IMR-90 (cell line): ENCODE results near the gene CPN1. TPM values are rescaled to one million over a fixed set of nuclear protein-coding genes. Genes with fewer than 3 reads are reported as not detected.

Experiments
- ATAC-seq: fragments of 200-7000 bp; cut with Tn5 transposase; 2 replicates; pipeline ENCODE4 v1.9.1; 2020; ENCODE audit warnings: low read depth, mild to moderate bottlenecking, moderate library complexity
- BruUV-seq: library from RNA; stranded (reverse); fragments of 400-500 nt; replicated peaks from 2 replicates; lab custom pipeline; 2021; lab: Mats Ljungman, UMichigan
- CTCF ChIA-PET: fragments of 300-600 bp; formaldehyde crosslinking; extraction: SDS; loops from one replicate; lab custom pipeline; 2021; ENCODE audit warnings: antibody characterized with exemption; lab: Yijun Ruan, JAX
- POLR2A ChIA-PET: fragments of 300-600 bp; sonication (Branson Sonifier 250); formaldehyde crosslinking; loops from one replicate; lab custom pipeline; 2022; ENCODE audit warnings: antibody characterized with exemption; ENCODE audit not compliant: unreplicated experiment; lab: Charles Lee
- DNase-seq: peaks from one replicate; pipeline ENCODE4 v3.0.0; 2013
- H2AFZ ChIP-seq: replicated peaks from 2 replicates; pipeline ENCODE3; 2013; ENCODE audit warnings: low read length, mild to moderate bottlenecking; ENCODE audit not compliant: poor library complexity
- H2AK5ac ChIP-seq: 2 replicates; pipeline ENCODE4 v1.6.1; 2013; ENCODE audit warnings: low read depth, low read length, inconsistent platforms
- H2AK9ac ChIP-seq: replicated peaks from 2 replicates; pipeline ENCODE3; 2013; ENCODE audit warnings: mild to moderate bottlenecking, low read depth, low read length, moderate library complexity; ENCODE audit not compliant: poor library complexity
- H2BK120ac ChIP-seq: 2 replicates; pipeline ENCODE4 v1.6.1; 2013; ENCODE audit warnings: low read depth, low read length, inconsistent platforms
- H2BK15ac ChIP-seq: 3 replicates; pipeline ENCODE4 v1.6.1; 2013; ENCODE audit warnings: low read depth, low read length, inconsistent platforms
- H2BK20ac ChIP-seq: 2 replicates; pipeline ENCODE4 v1.6.1; 2013; ENCODE audit warnings: low read depth, mild to moderate bottlenecking, inconsistent platforms, low read length, moderate library complexity
- H2BK5ac ChIP-seq: 2 replicates; pipeline ENCODE4 v1.6.1; 2013; ENCODE audit warnings: mild to moderate bottlenecking, low read depth, low read length, inconsistent platforms; ENCODE audit not compliant: poor library complexity, severe bottlenecking
- H3K14ac ChIP-seq: replicated peaks from 2 replicates; pipeline ENCODE4 v1.6.1; 2013; ENCODE audit warnings: low read depth, low read length, inconsistent platforms
- H3K18ac ChIP-seq: 2 replicates; pipeline ENCODE4 v1.6.1; 2013; ENCODE audit warnings: low read depth, low read length, control low read depth
- H3K23ac ChIP-seq: 2 replicates; pipeline ENCODE4 v1.6.1; 2013; ENCODE audit warnings: low read depth, low read length, inconsistent platforms
- H3K27ac ChIP-seq: 2 replicates; pipeline ENCODE4 v1.5.1; 2013; ENCODE audit warnings: mild to moderate bottlenecking, control low read depth, low read length; ENCODE audit not compliant: insufficient read depth
- H3K27me3 ChIP-seq: 2 replicates; pipeline ENCODE4 v1.6.1; 2013; ENCODE audit warnings: low read length; ENCODE audit not compliant: control insufficient read depth, insufficient read depth
- H3K36me3 ChIP-seq: 2 replicates; pipeline ENCODE4 v1.6.1; 2013; ENCODE audit warnings: low read length, mixed read lengths; ENCODE audit not compliant: control insufficient read depth, insufficient read depth
- H3K4ac ChIP-seq: 2 replicates; pipeline ENCODE4 v1.6.1; 2013; ENCODE audit warnings: low read depth, low read length, inconsistent platforms
- H3K4me1 ChIP-seq: 2 replicates; pipeline ENCODE4 v1.6.1; 2013; ENCODE audit warnings: low read length, mixed read lengths; ENCODE audit not compliant: control insufficient read depth, insufficient read depth
- H3K4me2 ChIP-seq: 2 replicates; pipeline ENCODE4 v1.6.1; 2013; ENCODE audit warnings: low read depth, mild to moderate bottlenecking, control low read depth, low read length, moderate library complexity
- H3K4me3 ChIP-seq: 2 replicates; pipeline ENCODE4 v1.5.1; 2013; ENCODE audit warnings: low read depth, mild to moderate bottlenecking, control low read depth, low read length, moderate library complexity; ENCODE audit not compliant: insufficient read depth
- H3K56ac ChIP-seq: 2 replicates; pipeline ENCODE4 v1.6.1; 2013; ENCODE audit warnings: low read length, inconsistent platforms; ENCODE audit not compliant: insufficient read depth; ENCODE audit errors: extremely low read depth
- H3K79me1 ChIP-seq, 2 experiments: 2 replicates each; pipeline ENCODE4 v1.6.1; 2013; ENCODE audit warnings: low read length in 2 of 2, inconsistent platforms in 1 of 2, low read depth in 1 of 2
- H3K9ac ChIP-seq: 2 replicates; pipeline ENCODE4 v1.6.1; 2013; ENCODE audit warnings: low read depth, low read length, control low read depth
- H3K9me1 ChIP-seq: 2 replicates; pipeline ENCODE4 v1.6.1; 2013; ENCODE audit warnings: low read length, inconsistent platforms; ENCODE audit not compliant: insufficient read depth
- H3K9me3 ChIP-seq: 2 replicates; pipeline ENCODE4 v1.6.1; 2013; ENCODE audit warnings: low read length; ENCODE audit not compliant: control insufficient read depth, insufficient read depth
- H4K20me1 ChIP-seq: 2 replicates; pipeline ENCODE4 v1.6.1; 2013; ENCODE audit warnings: low read length, inconsistent platforms; ENCODE audit not compliant: insufficient read depth
- H4K5ac ChIP-seq: 2 replicates; pipeline ENCODE4 v1.6.1; 2013; ENCODE audit warnings: mild to moderate bottlenecking, low read depth, low read length, control low read depth
- H4K8ac ChIP-seq, 2 experiments: 2 replicates each; pipeline ENCODE4 v1.6.1; 2013; ENCODE audit warnings: low read depth in 2 of 2, low read length in 2 of 2, control low read depth in 1 of 2, inconsistent platforms in 1 of 2
- H4K91ac ChIP-seq: 2 replicates; pipeline ENCODE4 v1.6.1; 2013; ENCODE audit warnings: low read depth, low read length, inconsistent platforms; ENCODE audit not compliant: insufficient read depth
- BHLHE40 ChIP-seq: fragments of 150-350 bp; IDR thresholded peaks from 2 replicates; pipeline ENCODE4 v1.6.1; 2016; ENCODE audit warnings: mild to moderate bottlenecking, low read depth, low read length
- CEBPB ChIP-seq: IDR thresholded peaks from 2 replicates; pipeline ENCODE4 v1.6.1; 2012; ENCODE audit warnings: low read depth, low read length, improper control_type of control experiment
- CHD1 ChIP-seq: IDR thresholded peaks from 2 replicates; pipeline ENCODE4 v1.6.1; 2012; ENCODE audit warnings: low read depth, low read length, improper control_type of control experiment
- CTCF ChIP-seq: conservative IDR thresholded peaks from 2 replicates; pipeline ENCODE4 v1.5.1; 2012; ENCODE audit warnings: mild to moderate bottlenecking, low read depth, low read length, improper control_type of control experiment
- ELK1 ChIP-seq: fragments of 150-350 bp; IDR thresholded peaks from 2 replicates; pipeline ENCODE4 v1.6.1; 2016; ENCODE audit warnings: low read depth, mild to moderate bottlenecking, low read length, moderate library complexity, borderline replicate concordance
- FOS ChIP-seq: fragments of 150-350 bp; IDR thresholded peaks from 2 replicates; pipeline ENCODE4 v1.6.1; 2016; ENCODE audit warnings: low read depth, low read length
- MAFK ChIP-seq: IDR thresholded peaks from 2 replicates; pipeline ENCODE4 v1.6.1; 2012; ENCODE audit warnings: low read depth, low read length, improper control_type of control experiment
- MAZ ChIP-seq: IDR thresholded peaks from 2 replicates; pipeline ENCODE4 v1.6.1; 2012; ENCODE audit warnings: low read depth, mild to moderate bottlenecking, low read length, improper control_type of control experiment, moderate library complexity, borderline replicate concordance
- MXI1 ChIP-seq: IDR thresholded peaks from 2 replicates; pipeline ENCODE4 v1.6.1; 2012; ENCODE audit warnings: low read depth, mild to moderate bottlenecking, low read length, moderate library complexity, borderline replicate concordance
- NFE2L2 ChIP-seq: fragments of 150-350 bp; IDR thresholded peaks from 2 replicates; pipeline ENCODE4 v1.6.1; 2016; ENCODE audit warnings: low read depth, mild to moderate bottlenecking, low read length
- POLR2A ChIP-seq: IDR thresholded peaks from 2 replicates; pipeline ENCODE4 v1.6.1; 2012; ENCODE audit warnings: mild to moderate bottlenecking, low read depth, low read length
- RAD21 ChIP-seq: IDR thresholded peaks from 2 replicates; pipeline ENCODE4 v1.6.1; 2012; ENCODE audit warnings: low read length, improper control_type of control experiment
- RCOR1 ChIP-seq: IDR thresholded peaks from 2 replicates; pipeline ENCODE4 v1.6.1; 2012; ENCODE audit warnings: mild to moderate bottlenecking, low read length, improper control_type of control experiment; ENCODE audit not compliant: insufficient replicate concordance
- RFX5 ChIP-seq: IDR thresholded peaks from 2 replicates; pipeline ENCODE4 v1.8.0; 2012; ENCODE audit warnings: low read depth, mild to moderate bottlenecking, low read length, moderate library complexity
- SMC3 ChIP-seq: fragments of 150-350 bp; IDR thresholded peaks from 2 replicates; pipeline ENCODE4 v1.6.1; 2016; ENCODE audit warnings: low read depth, mild to moderate bottlenecking, antibody characterized with exemption, low read length, moderate library complexity
- USF2 ChIP-seq: fragments of 150-350 bp; IDR thresholded peaks from 2 replicates; pipeline ENCODE4 v1.6.1; 2017; ENCODE audit warnings: mild to moderate bottlenecking, antibody characterized with exemption, low read length, low read depth
- WGBS, 2 experiments: methylation state at CpG; one replicate each; pipeline versions ENCODE4 v1.1.5 to v1.1.7; 2013; ENCODE audit warnings: missing lambda C conversion rate in 2 of 2; ENCODE audit not compliant: insufficient read length in 1 of 2; ENCODE audit errors: extremely low coverage in 2 of 2; 5-methylcytosine and 5-hydroxymethylcytosine counted together
- dilution Hi-C: fragments of 300-500 bp; cut with HindIII; formaldehyde crosslinking; loops from one replicate; pipeline ENCODE4 v1.14.3; 2018; ENCODE audit warnings: low sequenced_read_pairs; ENCODE audit not compliant: unreplicated experiment
- in situ Hi-C: fragments of 300-500 bp; cut with MboI; formaldehyde crosslinking; loops from 3 replicates; pipeline ENCODE4 v1.14.3; 2019; ENCODE audit warnings: low sequenced_read_pairs, inconsistent platforms, mixed read lengths
- intact Hi-C: fragments of 100-400 bp; cut with micrococcal nuclease; formaldehyde crosslinking; loops from 2 replicates; pipeline ENCODE4 v1.10.0; 2022
- polyA plus RNA-seq, 3 experiments: library from polyadenylated mRNA; depleted of rRNA; stranded (reverse); fragments of >200 nt; gene quantifications; 2 replicates each; pipeline ENCODE4 v1.2.3, GENCODE V29; 2012; ENCODE audit warnings: low replicate concordance in 1 of 3
- total RNA-seq: library from RNA; depleted of rRNA; stranded (reverse); fragments of >200 nt; gene quantifications from 2 replicates; pipeline ENCODE4 v1.2.3, GENCODE V29; 2012

Gene CPN1
- total and polyA plus RNA-seq, 2 of the 4 experiments (the other 2 are of a cell fraction): not detected

GRCh38 chr10:100114976-100115770, 33.5 kb upstream of the CPN1 start:
- TF ChIP-seq MAZ: no peak
- TF ChIP-seq FOS: no peak
- no peak for TF ChIP-seq BHLHE40
- TF ChIP-seq MXI1: no peak
- no peak for TF ChIP-seq NFE2L2
- no peak for TF ChIP-seq ELK1
- no peak for TF ChIP-seq RCOR1
- no peak for TF ChIP-seq USF2
- no peak for TF ChIP-seq SMC3
- TF ChIP-seq POLR2A: no peak
- TF ChIP-seq MAFK: no peak
- no peak for TF ChIP-seq CHD1
- no peak for TF ChIP-seq CTCF
- no peak for TF ChIP-seq RFX5
- no peak for TF ChIP-seq CEBPB
- no peak for TF ChIP-seq RAD21
- H3K9me1 ChIP-seq: no peaks in the 10 kb centered on the region
- ATAC-seq (peak; percentile 42), DNase-seq (no peak)
- no peak overlapping the region for H3K14ac ChIP-seq
- H2AK5ac ChIP-seq: no peak overlapping the region
- in situ Hi-C loops: no loop called here
- intact Hi-C loops: no loop called here
- no peak overlapping the region for H3K4ac ChIP-seq
- H2BK20ac ChIP-seq: no peak overlapping the region
- H3K4me1 ChIP-seq: no peaks in the 10 kb centered on the region
- H3K4me3 ChIP-seq: no peak overlapping the region
- no TSS peak for BruUV-seq
- H3K18ac ChIP-seq: no peak overlapping the region
- no peak overlapping the region for H2BK15ac ChIP-seq
- no peak overlapping the region for H4K5ac ChIP-seq
- no peaks in the 10 kb centered on the region for H3K36me3 ChIP-seq
- 6% methylated on average over 10 of the region's 51 CpGs; no CpG with 5 or more reads in 1 of the 2 experiments for WGBS, 2 experiments
- H3K27ac ChIP-seq: no peak overlapping the region
- no peak overlapping the region for H3K23ac ChIP-seq
- ChIA-PET CTCF (no interaction called here), POLR2A (no interaction called here)
- peaks cover 28% of the 10 kb centered on the region for H3K27me3 ChIP-seq
- no peak overlapping the region for H3K4me2 ChIP-seq
- H3K79me1 ChIP-seq: no peaks in the 10 kb centered on the region
- H4K91ac ChIP-seq: no peak overlapping the region
- H4K8ac ChIP-seq: no peak overlapping the region
- no peak overlapping the region for H2BK120ac ChIP-seq
- no peak overlapping the region for H3K56ac ChIP-seq
- no peak overlapping the region for H2AK9ac ChIP-seq
- H2BK5ac ChIP-seq: no peak overlapping the region
- H2AFZ ChIP-seq: no peak overlapping the region
- dilution Hi-C loops: no loop called here
- H3K9ac ChIP-seq: no peak overlapping the region
- H3K9me3 ChIP-seq: no peaks in the 10 kb centered on the region
- no peaks in the 10 kb centered on the region for H4K20me1 ChIP-seq
